ENCODE data around the gene ST6GALNAC3. TPM values are rescaled to one million over a fixed set of nuclear protein-coding genes. Genes with fewer than 3 reads are reported as not detected.

The ST6GALNAC3 gene
- total RNA-seq, 1 donor from 2014 or later, result 46.8 TPM

DNA sequence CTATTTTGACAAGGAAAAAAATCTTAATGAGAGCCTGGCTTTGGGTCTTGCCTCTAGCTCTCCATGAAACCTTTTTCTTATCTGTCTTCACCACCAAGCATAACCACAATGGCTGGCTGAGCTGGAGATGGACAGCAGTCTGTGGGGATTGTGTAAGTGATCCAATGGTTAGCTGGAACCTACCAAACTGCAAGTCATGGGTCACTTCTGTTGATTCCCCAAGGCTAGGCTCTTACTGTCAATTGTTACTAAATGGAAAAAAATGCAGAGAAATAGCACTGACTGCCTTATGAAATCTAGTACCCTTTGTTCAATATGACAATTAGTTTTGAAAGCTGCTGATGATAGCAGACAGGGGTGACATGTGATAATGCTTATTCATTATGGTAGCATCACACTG lies 359.0 kb downstream of the ST6GALNAC3 start:
- H3K4me1 Mint-ChIP-seq (ENCODE audit: unreplicated experiment), result no peaks in the 10 kb centered on the region
- no peak overlapping the region for H3K4me3 Mint-ChIP-seq (ENCODE audit: unreplicated experiment)
- DNase-seq (ENCODE audit: low spot score), result no peak
- H3K9me3 Mint-ChIP-seq (ENCODE audit: unreplicated experiment), result no peaks in the 10 kb centered on the region
- no peak overlapping the region for H3K27ac Mint-ChIP-seq (ENCODE audit: unreplicated experiment)
- no peak for TF ChIP-seq CTCF (IDR thresholded peaks at IDR 0.05; ENCODE audit: unreplicated experiment)
- H3K27me3 Mint-ChIP-seq (ENCODE audit: unreplicated experiment), result no peaks in the 10 kb centered on the region
- no peaks in the 10 kb centered on the region for H3K36me3 Mint-ChIP-seq (ENCODE audit: low read depth, unreplicated experiment)

GRCh38 chr1:76443217-76443616 lies 368.7 kb downstream of the ST6GALNAC3 start:
- H3K27me3 Mint-ChIP-seq (ENCODE audit: unreplicated experiment), result no peaks in the 10 kb centered on the region
- no peak for TF ChIP-seq CTCF (IDR thresholded peaks at IDR 0.05; ENCODE audit: unreplicated experiment)
- H3K4me3 Mint-ChIP-seq (ENCODE audit: unreplicated experiment), result no peak overlapping the region
- no peaks in the 10 kb centered on the region for H3K4me1 Mint-ChIP-seq (ENCODE audit: unreplicated experiment)
- H3K36me3 Mint-ChIP-seq (ENCODE audit: low read depth, unreplicated experiment), result peaks cover 5% of the 10 kb centered on the region
- no peak for DNase-seq (ENCODE audit: low spot score)
- H3K27ac Mint-ChIP-seq (ENCODE audit: unreplicated experiment), result no peak overlapping the region
- no peaks in the 10 kb centered on the region for H3K9me3 Mint-ChIP-seq (ENCODE audit: unreplicated experiment)

- Mint-ChIP-seq H3K4me3 (ENCODE audit: unreplicated experiment) (no peak overlapping the region), H3K27me3 (ENCODE audit: unreplicated experiment) (no peaks in the 10 kb centered on the region), H3K27ac (ENCODE audit: unreplicated experiment) (no peak overlapping the region), H3K4me1 (ENCODE audit: unreplicated experiment) (no peaks in the 10 kb centered on the region), H3K9me3 (ENCODE audit: unreplicated experiment) (no peaks in the 10 kb centered on the region), H3K36me3 (ENCODE audit: low read depth, unreplicated experiment) (peaks cover 6% of the 10 kb centered on the region)
- no peak for DNase-seq (ENCODE audit: low spot score)
- no peak for TF ChIP-seq CTCF (IDR thresholded peaks at IDR 0.05; ENCODE audit: unreplicated experiment)
Measured at GRCh38 chr1:76444773-76445172, 370.2 kb downstream of the ST6GALNAC3 start.

GRCh38 chr1:76450229-76450628 lies 375.7 kb downstream of the ST6GALNAC3 start:
- Mint-ChIP-seq H3K27me3 (ENCODE audit: unreplicated experiment) (no peaks in the 10 kb centered on the region), H3K4me1 (ENCODE audit: unreplicated experiment) (no peaks in the 10 kb centered on the region), H3K36me3 (ENCODE audit: low read depth, unreplicated experiment) (peaks cover 31% of the 10 kb centered on the region), H3K4me3 (ENCODE audit: unreplicated experiment) (no peak overlapping the region), H3K27ac (ENCODE audit: unreplicated experiment) (no peak overlapping the region), H3K9me3 (ENCODE audit: unreplicated experiment) (peaks cover 12% of the 10 kb centered on the region)
- DNase-seq (ENCODE audit: low spot score), result no peak
- no peak for TF ChIP-seq CTCF (IDR thresholded peaks at IDR 0.05; ENCODE audit: unreplicated experiment)

- Mint-ChIP-seq H3K27ac (ENCODE audit: unreplicated experiment) (no peak overlapping the region), H3K36me3 (ENCODE audit: low read depth, unreplicated experiment) (no peaks in the 10 kb centered on the region), H3K4me1 (ENCODE audit: unreplicated experiment) (no peaks in the 10 kb centered on the region), H3K9me3 (ENCODE audit: unreplicated experiment) (no peaks in the 10 kb centered on the region), H3K27me3 (ENCODE audit: unreplicated experiment) (peaks cover 4% of the 10 kb centered on the region), H3K4me3 (ENCODE audit: unreplicated experiment) (no peak overlapping the region)
- no peak for DNase-seq (ENCODE audit: low spot score)
- no peak for TF ChIP-seq CTCF (IDR thresholded peaks at IDR 0.05; ENCODE audit: unreplicated experiment)
Measured at GRCh38 chr1:76463278-76463677, 388.7 kb downstream of the ST6GALNAC3 start.
